ENCODE data around the gene ISLR2. TPM values are rescaled to one million over a fixed set of nuclear protein-coding genes. Genes with fewer than 3 reads are reported as not detected.

Gene ISLR2
- total and polyA plus RNA-seq, 4 donors: 0.03 TPM; not detected in 3

- Histone ChIP-seq H3K36me3 (ENCODE audit: control insufficient read depth in 4 of 4, insufficient read depth in 3 of 4, low read depth in 1 of 4, low read length in 3 of 4) (no peaks in the 10 kb centered on the region), H3K9ac (ENCODE audit: low read depth in 1 of 2, low read length in 2 of 2) (no peak overlapping the region), H3K4me3 (ENCODE audit: low read depth in 1 of 3, low read length in 3 of 3) (no peak overlapping the region), H3K9me3 (ENCODE audit: control insufficient read depth in 4 of 4, low read length in 3 of 4) (no peaks in the 10 kb centered on the region), H3K27ac (ENCODE audit: low read depth in 1 of 2, low read length in 2 of 2) (no peak overlapping the region), H3K27me3 (ENCODE audit: control insufficient read depth in 4 of 4, insufficient read depth in 4 of 4, low read length in 3 of 4) (no peaks in the 10 kb centered on the region), H3K4me1 (ENCODE audit: control insufficient read depth in 4 of 4, insufficient read depth in 4 of 4, low read length in 3 of 4) (peaks cover 0 to 4% (median 0%) of the 10 kb centered on the region in 4 donors)
- 91% methylated on average over 8 of the region's 8 CpGs for WGBS
- no peak for DNase-seq (ENCODE audit: low spot score)
- no peak for TF ChIP-seq HNF4G (IDR thresholded peaks at IDR 0.05)
These were observed 51.7 kb downstream of the ISLR2 start for GRCh38 chr15:74182131-74182530.

GRCh38 chr15:74184582-74185091 lies 54.3 kb downstream of the ISLR2 start:
- Histone ChIP-seq H3K36me3 (ENCODE audit: control insufficient read depth in 4 of 4, insufficient read depth in 3 of 4, low read depth in 1 of 4, low read length in 3 of 4) (no peaks in the 10 kb centered on the region), H3K27me3 (ENCODE audit: control insufficient read depth in 4 of 4, insufficient read depth in 4 of 4, low read length in 3 of 4) (no peaks in the 10 kb centered on the region), H3K9ac (ENCODE audit: low read depth in 1 of 2, low read length in 2 of 2) (no peak overlapping the region), H3K9me3 (ENCODE audit: control insufficient read depth in 4 of 4, low read length in 3 of 4) (no peaks in the 10 kb centered on the region), H3K4me1 (ENCODE audit: control insufficient read depth in 4 of 4, insufficient read depth in 4 of 4, low read length in 3 of 4) (peaks cover 0 to 3% (median 0%) of the 10 kb centered on the region in 4 donors), H3K27ac (ENCODE audit: low read depth in 1 of 2, low read length in 2 of 2) (no peak overlapping the region), H3K4me3 (ENCODE audit: low read depth in 1 of 3, low read length in 3 of 3) (no peak overlapping the region)
- TF ChIP-seq FOXA1 (IDR thresholded peaks at IDR 0.05) (no peak), SP1 (IDR thresholded peaks at IDR 0.05) (no peak), NR2F2 (IDR thresholded peaks at IDR 0.05) (no peak), MAX (IDR thresholded peaks at IDR 0.05) (no peak), TAF1 (conservative IDR thresholded peaks at IDR 0.05) (no peak), REST (IDR thresholded peaks at IDR 0.05) (no peak), YY1 (IDR thresholded peaks at IDR 0.05) (no peak), RXRA (IDR thresholded peaks at IDR 0.05) (no peak), GABPA (IDR thresholded peaks at IDR 0.05 in 1 of 2, conservative IDR thresholded peaks at IDR 0.05 in 1 of 2) (no peak), ZBTB33 (IDR thresholded peaks at IDR 0.05) (no peak), HNF4A (conservative IDR thresholded peaks at IDR 0.05) (no peak), FOXA2 (IDR thresholded peaks at IDR 0.05) (no peak), EGR1 (IDR thresholded peaks at IDR 0.05; ENCODE audit: low read depth in 2 of 2) (no peak), JUND (IDR thresholded peaks at IDR 0.05) (no peak), RAD21 (IDR thresholded peaks at IDR 0.05) (no peak), CTCF (IDR thresholded peaks at IDR 0.05; ENCODE audit: low read depth, low read length, missing input control) (no peak), ATF3 (IDR thresholded peaks at IDR 0.05) (no peak), HNF4G (IDR thresholded peaks at IDR 0.05) (no peak)
- DNase-seq (ENCODE audit: low spot score): no peak
- WGBS: 72% methylated on average over 12 of the region's 12 CpGs
